GM18519 (cell line): ENCODE measurements around the gene CYP1A2.
"Not testable (repeated sequence)": the region's sequence is repeated elsewhere in the genome, so short reads cannot be mapped to it uniquely, and the experiment has no call there.

Experiments used
- ATAC-seq: cut with Tn5 transposase; IDR thresholded peaks from one replicate; pipeline ENCODE4 v1.9.1; 2021; ENCODE audit warnings: mild to moderate bottlenecking, moderate library complexity; ENCODE audit not compliant: unreplicated experiment, low FRiP score

Gene CYP1A2

GRCh38 chr15:74775132-74775562 lies 26.5 kb downstream of the CYP1A2 start:
- ATAC-seq = no peak

- no peak for ATAC-seq
Observed at GRCh38 chr15:74775894-74776293, 27.2 kb downstream of the CYP1A2 start.

DNA sequence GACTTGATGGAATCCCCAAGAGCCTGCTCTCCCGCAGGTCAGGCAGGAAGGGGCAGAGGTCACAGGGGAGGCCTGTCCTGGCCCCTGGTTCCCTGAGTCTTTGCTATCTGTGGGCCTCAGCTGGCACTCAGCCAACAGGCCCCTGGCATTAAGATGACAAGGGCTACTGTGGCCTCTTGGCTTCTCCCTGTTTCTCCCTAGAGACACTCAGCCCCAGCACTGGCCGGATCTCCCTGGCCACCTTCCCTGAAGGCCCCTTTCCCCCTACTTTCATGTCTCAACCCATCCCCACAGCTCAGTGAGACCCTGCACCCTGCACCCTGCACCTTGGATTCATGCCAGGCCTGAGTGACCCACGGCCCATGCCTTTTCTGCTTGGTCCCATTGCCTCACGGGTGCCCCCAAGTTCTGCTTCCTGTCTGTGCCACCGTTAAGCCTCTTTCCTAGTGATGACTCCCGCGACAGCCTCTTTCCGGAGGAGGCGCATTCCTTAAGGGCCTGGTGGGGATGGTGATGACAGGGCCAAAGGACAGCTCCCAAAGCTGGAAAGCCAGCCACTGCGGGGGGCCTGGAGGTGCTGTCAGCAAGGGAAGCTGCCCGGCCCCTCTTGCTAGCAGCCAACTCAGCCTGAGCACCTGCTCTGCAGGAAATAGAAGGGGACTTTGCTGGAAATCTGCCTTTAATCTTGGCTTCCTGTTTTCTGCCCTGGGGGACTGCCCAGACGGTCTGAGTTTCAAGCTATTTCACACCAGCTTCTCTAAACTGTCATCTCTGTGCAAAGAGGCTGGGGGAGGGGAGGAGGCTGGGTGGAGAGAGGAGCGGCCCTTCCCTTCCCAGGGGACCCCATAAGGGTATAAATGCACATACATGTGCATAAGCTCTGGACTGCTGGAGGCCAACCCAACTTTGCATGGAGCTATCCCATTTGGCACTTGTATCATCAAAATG lies 28.4 kb downstream of the CYP1A2 start:
- ATAC-seq = no peak

DNA sequence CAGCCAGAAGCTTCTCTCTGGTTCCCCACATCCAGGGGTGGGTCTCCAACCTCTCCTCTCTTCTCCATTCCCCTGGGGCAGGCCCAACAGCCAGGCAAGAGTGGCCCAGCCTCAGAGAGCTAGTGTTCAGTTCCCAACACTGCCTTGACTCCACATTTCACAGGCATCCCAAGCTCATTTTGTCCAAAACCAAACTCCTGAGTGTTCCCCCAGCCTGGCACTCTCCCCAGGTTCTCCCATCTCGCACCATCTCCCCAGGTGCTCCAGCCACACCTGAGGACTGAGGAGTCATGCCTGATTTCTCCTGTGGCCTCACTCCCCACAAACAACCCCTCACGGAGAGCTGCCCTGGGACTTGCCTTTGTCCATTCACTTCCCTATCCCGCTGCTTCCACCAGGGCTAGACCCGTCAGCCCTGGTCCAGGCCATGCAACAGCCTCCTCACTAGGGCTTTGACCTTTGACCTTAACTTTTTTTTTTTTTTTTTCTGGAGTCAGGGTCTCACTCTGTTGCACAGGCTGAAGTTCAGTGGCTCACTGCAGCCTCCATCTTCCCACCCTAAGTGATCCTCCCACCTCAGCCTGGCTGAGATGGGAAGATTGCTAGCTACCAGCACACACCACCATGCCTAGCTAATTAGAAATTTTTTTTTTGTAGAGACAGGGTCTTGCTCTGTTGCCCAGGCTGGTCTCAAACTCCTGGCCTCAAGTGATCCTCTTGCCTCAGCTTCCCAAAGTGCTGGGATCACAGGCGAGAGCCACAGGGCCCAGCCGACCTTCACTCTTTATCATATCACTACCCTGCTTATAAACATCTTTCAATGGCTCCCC lies 29.3 kb downstream of the CYP1A2 start:
- no peak for ATAC-seq

DNA sequence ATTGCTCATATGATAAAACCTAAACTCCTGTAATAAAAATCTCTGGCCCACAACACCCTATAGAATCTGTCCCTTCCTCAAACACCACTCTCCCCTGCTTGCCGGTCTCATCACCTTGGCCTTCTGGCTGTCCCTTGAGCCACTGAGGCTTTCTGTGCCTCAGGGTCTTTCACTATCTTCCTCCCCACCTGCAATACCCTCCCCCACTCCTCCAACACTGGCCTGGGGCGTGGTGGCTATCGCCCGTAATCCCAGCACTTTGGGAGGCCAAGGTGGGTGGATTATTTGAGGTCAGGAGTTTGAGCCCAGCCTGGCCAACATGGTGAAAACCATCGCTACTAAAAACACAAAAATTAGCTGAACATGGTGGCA lies 29.9 kb downstream of the CYP1A2 start:
- ATAC-seq = no peak

DNA sequence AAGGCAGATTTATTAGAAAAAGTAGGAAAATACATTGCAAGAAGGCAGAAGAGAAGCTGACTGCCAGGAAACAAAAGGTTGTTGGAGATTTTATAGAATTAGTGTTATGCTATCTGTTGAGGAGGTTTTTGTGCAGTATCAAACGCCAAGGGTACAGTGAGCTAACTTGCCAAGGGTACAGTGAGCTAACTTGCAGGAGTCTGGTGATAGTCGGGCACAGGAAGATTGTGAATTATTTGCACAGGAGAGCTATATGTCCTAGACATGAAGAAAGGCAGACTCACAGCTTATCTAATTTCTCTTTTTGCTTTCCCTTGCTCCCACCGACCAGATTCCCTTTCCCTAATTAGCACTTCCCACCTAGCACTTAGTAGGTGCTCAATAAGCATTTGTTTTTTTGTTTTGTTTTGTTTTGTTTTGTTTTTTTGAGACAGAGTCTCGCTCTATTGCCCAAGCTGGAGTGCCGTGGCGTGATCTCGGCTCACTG lies 30.6 kb downstream of the CYP1A2 start:
- ATAC-seq = no peak

DNA sequence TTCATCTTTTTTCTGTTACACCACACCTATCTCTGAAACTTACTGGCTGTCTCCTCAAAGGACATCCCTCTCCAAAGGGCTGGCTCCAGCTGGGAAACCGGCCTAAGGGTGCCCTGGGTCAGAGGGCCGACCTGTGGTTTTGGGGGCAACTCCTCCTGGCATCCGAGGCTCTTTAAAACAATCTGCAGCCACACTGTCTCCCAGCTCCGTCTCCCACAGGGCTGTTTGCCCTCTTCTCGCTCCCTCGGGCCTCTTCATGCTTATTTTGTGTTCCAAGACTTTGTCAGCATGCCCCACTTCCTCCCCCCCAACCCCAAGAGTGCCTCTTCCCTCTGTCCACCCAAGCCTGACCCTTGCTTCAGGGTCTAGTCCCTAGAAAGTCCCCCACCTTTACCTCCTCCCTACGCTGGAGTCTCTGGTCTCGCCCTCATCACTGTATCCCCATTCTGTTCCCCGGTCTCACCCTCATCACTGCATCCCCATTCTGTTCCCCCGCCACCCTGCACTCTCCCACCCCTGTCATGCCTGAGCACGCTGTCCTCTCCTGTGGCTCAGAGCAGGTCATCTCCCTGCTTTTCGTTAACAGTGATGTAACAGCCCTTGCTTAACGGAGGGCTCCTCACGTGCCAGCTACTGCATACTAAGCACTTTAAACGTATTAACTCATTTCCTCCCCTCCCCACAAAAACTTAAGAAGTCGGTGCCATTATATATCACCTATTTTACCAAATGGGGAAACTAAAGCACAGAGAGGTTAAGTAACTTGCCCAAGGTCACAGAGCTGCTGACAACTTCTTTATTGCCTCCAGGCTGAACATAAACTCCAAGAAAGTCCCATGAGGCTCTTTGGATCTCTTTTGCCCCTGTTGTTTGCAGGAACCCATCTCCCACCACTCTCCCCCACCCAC lies 32.1 kb downstream of the CYP1A2 start:
- ATAC-seq = no peak

- peak; percentile 33 for ATAC-seq
Observed at GRCh38 chr15:74781431-74782258, 33.0 kb downstream of the CYP1A2 start, which contains the start of gene CSK. Gene CSK, plus strand, starts transcription at chr15:74782080. Its CDS starts 16,218 bp downstream, at chr15:74798298.

GRCh38 chr15:74782259-74783071 lies 33.8 kb downstream of the CYP1A2 start:
- no peak for ATAC-seq

DNA sequence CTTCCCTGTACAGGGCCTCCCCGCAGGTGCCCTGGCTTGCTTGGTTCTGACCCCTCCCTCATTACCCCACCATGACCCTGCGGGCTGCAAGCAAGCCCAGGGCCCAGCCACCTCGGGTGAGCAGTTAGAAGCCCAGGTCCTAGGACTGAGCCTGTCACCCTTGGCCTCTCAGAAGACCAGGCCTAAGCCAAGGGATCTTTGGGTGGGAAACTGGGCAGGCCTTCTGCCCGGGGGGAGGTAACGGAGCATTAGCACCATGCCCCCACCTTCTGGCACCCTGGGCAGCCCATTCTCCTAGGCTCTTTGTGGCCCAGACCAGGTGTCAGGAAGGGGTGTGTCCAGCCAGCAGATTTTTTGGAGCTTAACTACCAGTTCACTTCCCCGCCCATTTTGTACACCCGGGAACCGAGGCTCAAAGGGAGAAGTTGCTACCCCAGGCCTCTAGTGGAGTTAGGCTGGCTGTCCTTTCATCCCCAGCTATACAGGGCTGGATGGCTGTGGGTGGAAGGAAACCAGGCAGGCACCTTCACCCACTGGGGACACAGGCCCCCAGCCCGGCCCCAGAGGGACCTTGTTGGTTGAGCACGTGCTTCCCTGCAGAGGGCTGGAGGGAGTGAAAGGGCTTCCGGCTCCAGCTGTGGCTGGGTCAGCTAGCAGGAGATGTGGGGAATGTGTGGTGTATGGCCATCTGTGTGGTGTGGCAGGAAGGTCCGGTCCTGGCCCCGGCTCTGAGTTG lies 34.6 kb downstream of the CYP1A2 start:
- no peak for ATAC-seq

GRCh38 chr15:74783808-74784175 lies 35.1 kb downstream of the CYP1A2 start:
- ATAC-seq = no peak

GRCh38 chr15:74784426-74785193 lies 36.0 kb downstream of the CYP1A2 start:
- ATAC-seq = no peak

- ATAC-seq = no peak
Observed at GRCh38 chr15:74785194-74786032, 36.8 kb downstream of the CYP1A2 start.

DNA sequence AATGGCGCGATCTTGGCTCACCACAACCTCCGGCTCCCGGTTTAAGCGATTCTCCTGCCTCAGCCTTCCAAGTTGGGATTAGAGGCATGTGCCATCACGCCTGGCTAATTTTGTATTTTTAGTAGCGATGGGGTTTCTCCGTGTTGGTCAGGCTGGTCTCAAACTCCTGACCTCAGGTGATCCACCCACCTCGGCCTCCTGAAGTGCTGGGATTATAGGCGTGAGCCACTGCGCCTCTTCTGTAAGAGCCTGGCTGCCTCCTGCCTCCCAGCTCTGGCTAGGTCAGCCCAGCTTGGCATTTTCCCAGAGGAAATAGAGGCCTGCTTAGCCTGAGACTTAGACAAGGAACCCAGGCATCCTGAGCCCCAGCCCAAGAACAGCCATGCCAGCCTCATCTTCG lies 37.4 kb downstream of the CYP1A2 start:
- ATAC-seq = not testable (repeated sequence)

DNA sequence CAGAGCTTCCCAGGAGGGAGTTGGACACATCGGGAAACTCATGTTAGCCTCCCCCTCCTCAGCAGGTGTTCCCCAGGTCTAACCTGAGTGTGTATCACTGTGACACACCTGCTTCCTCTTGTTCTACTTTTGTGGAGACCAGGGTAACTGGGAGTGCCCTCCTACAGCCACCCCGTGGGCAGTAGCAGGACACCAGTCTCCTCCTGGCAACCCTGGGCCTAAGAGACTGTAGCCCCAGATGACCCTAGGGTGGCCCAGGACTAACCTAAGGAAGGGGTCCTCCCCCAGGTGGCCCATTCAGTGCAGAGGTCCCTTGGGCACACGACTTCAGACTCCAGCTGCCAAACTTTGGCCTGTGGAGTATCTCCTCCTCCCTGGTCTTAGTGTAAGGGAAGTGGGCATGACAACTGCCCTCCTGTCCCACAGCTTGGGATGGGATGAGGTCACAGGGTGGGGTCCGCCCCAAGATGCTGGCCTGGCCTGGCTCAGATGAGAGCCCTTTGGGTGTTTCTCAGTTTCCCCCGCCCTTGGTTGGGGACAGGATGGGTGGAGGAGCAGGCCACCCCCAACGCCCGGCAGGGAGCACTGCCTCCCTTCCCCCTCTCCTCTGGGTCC lies 38.0 kb downstream of the CYP1A2 start:
- ATAC-seq = no peak
